ENCODE results near the gene EFNA5. TPM values are rescaled to one million over a fixed set of nuclear protein-coding genes. Genes with fewer than 3 reads are reported as not detected.

EFNA5 gene
- total and polyA plus RNA-seq, 2 of the 8 experiments (the other 6 are each of a cell fraction or from before 2014, with no cell fraction given), result 9.6 to 21.8 TPM

DNA sequence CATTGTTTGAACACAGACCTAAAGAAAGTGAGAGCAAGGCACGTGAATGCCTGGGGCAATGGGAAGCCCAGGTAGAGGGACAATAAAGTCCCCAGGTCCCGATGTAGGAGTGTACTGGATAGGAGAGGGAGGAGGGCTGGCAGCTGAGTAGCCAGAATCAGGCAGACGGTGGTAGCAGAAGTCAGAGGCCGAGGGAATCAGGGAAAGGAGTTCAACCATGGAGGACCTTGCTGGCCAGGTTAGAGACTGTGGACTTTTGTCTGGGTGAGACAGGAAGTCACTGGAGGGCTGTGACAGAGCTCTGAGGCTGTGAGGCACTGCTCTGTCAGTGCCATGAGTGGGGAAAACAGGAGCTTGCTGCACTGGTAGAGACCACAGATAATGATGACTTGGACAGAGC is 248.2 kb downstream of the EFNA5 start:
- Histone ChIP-seq H3K79me2 (ENCODE audit: control insufficient read depth in 1 of 2, insufficient read depth in 2 of 2, low read length in 2 of 2) (no peaks in the 10 kb centered on the region), H4K20me1 (replicated peaks in 1 of 2; ENCODE audit: control insufficient read depth in 1 of 2, insufficient read depth in 2 of 2, low read length in 2 of 2) (no peaks in the 10 kb centered on the region), H2BK5ac (ENCODE audit: low read depth, low read length) (no peak overlapping the region), H3K4ac (replicated peaks; ENCODE audit: insufficient read length, low read depth, low read length) (no peak overlapping the region), H2BK15ac (ENCODE audit: low read length) (peak overlapping the region; percentile 9; the same call in 1 of the 2 replicates), H3K27me3 (replicated peaks in 1 of 4; ENCODE audit: control insufficient read depth in 3 of 4, extremely low read depth in 1 of 4, insufficient read depth in 3 of 4, low read length in 3 of 4) (no peaks in the 10 kb centered on the region), H3K23me2 (ENCODE audit: low read depth, low read length) (no peaks in the 10 kb centered on the region), H3K56ac (replicated peaks; ENCODE audit: insufficient read length, low read depth, low read length) (no peak overlapping the region), H3K27ac (ENCODE audit: low read depth, low read length) (no peak overlapping the region), H2AK5ac (ENCODE audit: low read depth, low read length) (peak overlapping the region; percentile 85), H3K23ac (ENCODE audit: insufficient read length) (no peak overlapping the region), H4K5ac (ENCODE audit: insufficient read length, low read depth, low read length) (no peak overlapping the region), H3K4me1 (replicated peaks in 1 of 4; ENCODE audit: control insufficient read depth in 3 of 4, insufficient read depth in 4 of 4, low read length in 3 of 4) (no peaks in the 10 kb centered on the region), H3K36me3 (ENCODE audit: control insufficient read depth in 2 of 4, insufficient read depth in 4 of 4, low read length in 3 of 4) (peaks cover 0 to 10% (median 0%) of the 10 kb centered on the region in 4 experiments; a peak in 1 of 8 replicates), H2AFZ (ENCODE audit: low read length) (no peak overlapping the region), H3K4me3 (ENCODE audit: extremely low read depth in 1 of 4, insufficient read depth in 2 of 4, low read depth in 3 of 4, low read length in 4 of 4) (no peak overlapping the region), H2BK12ac (ENCODE audit: low read depth, low read length) (no peak overlapping the region), H4K8ac (ENCODE audit: extremely low read depth, insufficient read depth, low read length) (no peak overlapping the region), H4K91ac (replicated peaks; ENCODE audit: insufficient read length, low read length) (no peak overlapping the region), H3K14ac (ENCODE audit: insufficient read length) (no peak overlapping the region), H3K18ac (ENCODE audit: extremely low read depth, low read length) (no peak overlapping the region), H2BK120ac (replicated peaks; ENCODE audit: low read depth, low read length) (no peak overlapping the region), H3K9me3 (ENCODE audit: insufficient read depth in 2 of 2, low read depth in 1 of 2, low read length in 1 of 2) (no peaks in the 10 kb centered on the region), H2BK20ac (ENCODE audit: low read length) (no peak overlapping the region), H3K79me1 (ENCODE audit: low read depth, low read length) (no peaks in the 10 kb centered on the region), H3K4me2 (ENCODE audit: insufficient read depth in 1 of 2, low read depth in 2 of 2, low read length in 2 of 2) (no peak overlapping the region), H3K9ac (replicated peaks in 1 of 4; ENCODE audit: extremely low read depth in 1 of 4, low read depth in 3 of 4, low read length in 3 of 4) (no peak overlapping the region)
- ChIA-PET POLR2A (ENCODE audit: partially characterized antibody) (no interaction called here), CTCF (ENCODE audit: partially characterized antibody) (interaction anchor here (0.5 kb wide), 1 partner anchor 66 kb away, joined by 3 read pairs; no protein-coding TSS in a partner anchor)
- no peak for DNase-seq (ENCODE audit: low read depth in 1 of 2, low spot score in 2 of 2)
- 76% methylated on average over 4 of the region's 4 CpGs; no CpG with 5 or more reads in 1 of the 2 experiments for WGBS, 2 experiments (ENCODE audit: extremely low coverage in 1 of 2, insufficient coverage in 1 of 2, insufficient read length in 1 of 2, insufficient replicate concordance in 2 of 2, low coverage in 1 of 2, low lambda C conversion rate in 2 of 2, missing lambda C conversion rate in 1 of 2)
- FAIRE-seq, result no peak
- TF ChIP-seq TAF1 (IDR thresholded peaks at IDR 0.05; ENCODE audit: low read depth, low read length), result no peak
- no peak for TF ChIP-seq SUZ12 (IDR thresholded peaks at IDR 0.05; ENCODE audit: low read length)
- no peak for TF ChIP-seq CTBP2 (IDR thresholded peaks at IDR 0.05; ENCODE audit: borderline replicate concordance, insufficient read depth, insufficient read length, low read length)
- TF ChIP-seq TAF7 (optimal IDR thresholded peaks at IDR 0.05; ENCODE audit: borderline replicate concordance, low read depth, low read length), result no peak
- TF ChIP-seq SP4 (IDR thresholded peaks at IDR 0.05; ENCODE audit: low read length), result no peak
- TF ChIP-seq SRF (IDR thresholded peaks at IDR 0.05; ENCODE audit: low read depth, low read length), result no peak
- no peak for TF ChIP-seq RNF2 (IDR thresholded peaks at IDR 0.05; ENCODE audit: borderline replicate concordance, low read depth, low read length, missing control alignments, poor library complexity, severe bottlenecking)
- TF ChIP-seq SIRT6 (IDR thresholded peaks at IDR 0.05; ENCODE audit: low read length), result no peak
- no peak for TF ChIP-seq KDM5A (IDR thresholded peaks at IDR 0.05; ENCODE audit: low read length)
- no peak for TF ChIP-seq YY1 (IDR thresholded peaks at IDR 0.05; ENCODE audit: low read depth, low read length)
- no peak for TF ChIP-seq HDAC6 (IDR thresholded peaks at IDR 0.05; ENCODE audit: low read depth, low read length)
- no peak for TF ChIP-seq EP300 (IDR thresholded peaks at IDR 0.05; ENCODE audit: borderline replicate concordance in 1 of 2, low read depth in 2 of 2, low read length in 2 of 2)
- TF ChIP-seq RXRA (IDR thresholded peaks at IDR 0.05; ENCODE audit: insufficient read depth, low read depth, low read length), result no peak
- no peak for TF ChIP-seq RAD21 (IDR thresholded peaks at IDR 0.05 in 1 of 2, conservative IDR thresholded peaks at IDR 0.05 in 1 of 2; ENCODE audit: low read depth in 2 of 2, low read length in 2 of 2)

Measured in H1 (cell line).